NCI-H82 treated with DMSO at 0.1 percent for 48 hours (cell line): ENCODE results near the gene PHF23.

ENCODE experiments used
- DNase-seq: peaks from one replicate; lab custom pipeline; 2025; ENCODE audit not compliant: unreplicated experiment; lab: John Stamatoyannopoulos, UW

The PHF23 gene

GRCh38 chr17:7207120-7208001, 31.9 kb downstream of the PHF23 start:
- no peak for DNase-seq

- DNase-seq, result no peak
Measured at GRCh38 chr17:7205561-7205960, 33.7 kb downstream of the PHF23 start.

- DNase-seq, result peak; percentile 64
Measured at GRCh38 chr17:7204828-7205461, 34.3 kb downstream of the PHF23 start.

- DNase-seq, result peak; percentile 33
Measured at GRCh38 chr17:7204336-7204735, 34.9 kb downstream of the PHF23 start.

- DNase-seq, result no peak
Measured at GRCh38 chr17:7203391-7203790, 35.9 kb downstream of the PHF23 start.

GRCh38 chr17:7196651-7197401, 42.4 kb downstream of the PHF23 start:
- DNase-seq, result no peak

GRCh38 chr17:7195971-7196370, 43.3 kb downstream of the PHF23 start:
- DNase-seq, result no peak

GRCh38 chr17:7192271-7192937, 46.9 kb downstream of the PHF23 start:
- DNase-seq, result peak; percentile 87

- DNase-seq, result peak; percentile 59
Measured at GRCh38 chr17:7191571-7192270, 47.5 kb downstream of the PHF23 start.

- no peak for DNase-seq
Measured at GRCh38 chr17:7191069-7191468, 48.2 kb downstream of the PHF23 start.

GRCh38 chr17:7190276-7190917, 48.9 kb downstream of the PHF23 start:
- no peak for DNase-seq

GRCh38 chr17:7186241-7186640, 53.0 kb downstream of the PHF23 start:
- DNase-seq, result peak; percentile 32
